Coronary artery (tissue), 2 donors: Measurements from ENCODE around the gene NEURL2.

Experiments used
- DNase-seq: peaks from one replicate; pipeline ENCODE4 v3.0.0-alpha.2; 2017; ENCODE audit warnings: low spot score
- H3K27ac ChIP-seq, 2 donors: fragments of 200-600 bp; sonication (generic); one replicate each; pipeline ENCODE4 v1.5.1; 2016 to 2019
- H3K4me3 ChIP-seq: fragments of 200-600 bp; sonication (generic); 2 replicates; pipeline ENCODE4 v1.5.1; 2016; ENCODE audit warnings: mild to moderate bottlenecking, moderate library complexity
- TF ChIP-seq, protein P1 (sequence below): fragments of 200-600 bp; sonication (generic); IDR thresholded peaks from one replicate; pipeline ENCODE4 v1.5.1; 2019; ENCODE audit warnings: antibody characterized with exemption

Gene NEURL2

GRCh38 chr20:45857882-45858216, 33.2 kb downstream of the NEURL2 start:
- no peak for DNase-seq
- Histone ChIP-seq H3K27ac (peak overlapping the region; percentile 55 to 90), H3K4me3 (peak overlapping the region; percentile 99)
- TF ChIP-seq, protein P1, sequence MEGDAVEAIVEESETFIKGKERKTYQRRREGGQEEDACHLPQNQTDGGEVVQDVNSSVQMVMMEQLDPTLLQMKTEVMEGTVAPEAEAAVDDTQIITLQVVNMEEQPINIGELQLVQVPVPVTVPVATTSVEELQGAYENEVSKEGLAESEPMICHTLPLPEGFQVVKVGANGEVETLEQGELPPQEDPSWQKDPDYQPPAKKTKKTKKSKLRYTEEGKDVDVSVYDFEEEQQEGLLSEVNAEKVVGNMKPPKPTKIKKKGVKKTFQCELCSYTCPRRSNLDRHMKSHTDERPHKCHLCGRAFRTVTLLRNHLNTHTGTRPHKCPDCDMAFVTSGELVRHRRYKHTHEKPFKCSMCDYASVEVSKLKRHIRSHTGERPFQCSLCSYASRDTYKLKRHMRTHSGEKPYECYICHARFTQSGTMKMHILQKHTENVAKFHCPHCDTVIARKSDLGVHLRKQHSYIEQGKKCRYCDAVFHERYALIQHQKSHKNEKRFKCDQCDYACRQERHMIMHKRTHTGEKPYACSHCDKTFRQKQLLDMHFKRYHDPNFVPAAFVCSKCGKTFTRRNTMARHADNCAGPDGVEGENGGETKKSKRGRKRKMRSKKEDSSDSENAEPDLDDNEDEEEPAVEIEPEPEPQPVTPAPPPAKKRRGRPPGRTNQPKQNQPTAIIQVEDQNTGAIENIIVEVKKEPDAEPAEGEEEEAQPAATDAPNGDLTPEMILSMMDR, result no peak

DNA sequence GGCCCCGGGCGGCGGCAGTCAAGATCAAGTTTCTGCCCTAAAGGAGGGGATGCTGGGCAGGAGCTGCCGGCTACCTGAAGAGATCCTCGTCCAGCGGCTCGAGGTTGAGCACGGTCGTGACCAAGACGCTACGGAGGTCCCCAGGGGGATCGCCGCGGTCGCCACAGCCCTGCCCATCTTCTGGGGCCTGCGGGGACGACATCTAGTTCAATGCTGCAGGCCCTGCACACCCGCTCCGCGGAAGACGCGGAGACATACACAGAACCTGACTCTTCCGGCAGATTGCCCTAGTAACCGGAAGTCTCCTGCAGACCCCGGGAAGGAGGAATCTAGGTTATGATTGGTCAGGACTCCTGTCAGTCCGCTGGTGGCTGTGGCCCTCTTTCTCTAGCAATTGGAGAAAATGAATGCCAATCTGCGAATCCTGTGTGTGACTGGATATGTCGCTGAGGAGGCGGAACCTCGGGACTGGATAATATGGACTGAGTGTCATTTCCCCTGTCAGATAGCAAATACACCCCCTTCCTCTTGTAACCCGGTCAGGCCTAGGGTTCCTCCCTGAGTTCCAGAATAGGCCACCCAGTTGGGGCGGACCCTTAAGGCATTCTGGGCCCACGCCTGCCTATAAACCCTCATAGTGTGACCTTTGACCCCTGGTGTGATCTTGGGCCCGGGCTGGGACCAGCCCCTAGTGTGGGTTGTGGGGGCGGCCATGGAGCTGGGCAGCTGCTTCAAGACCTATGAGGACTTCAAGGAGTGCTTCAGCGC, 33.7 kb downstream of the NEURL2 start, which contains the start of the genes ACOT8 and ZSWIM3:
Gene ACOT8 (minus strand): TSS at position 279 of the 768 bp plus-strand sequence. CDS start 77 bp downstream, at position 202.
Gene ZSWIM3 (plus strand): TSS at position 501 of the 768 bp plus-strand sequence. CDS start 212 bp downstream, at position 713.
- TF ChIP-seq, protein P1, result no peak
- Histone ChIP-seq H3K4me3 (peak within 1 kb of the TSS; percentile 99), H3K27ac (peak within 1 kb of the TSS; percentile 55 to 90)
- DNase-seq, result peak; percentile 97

GRCh38 chr20:45853484-45853883, 37.5 kb downstream of the NEURL2 start:
- H3K4me3 ChIP-seq, result no peak overlapping the region
- H3K27ac ChIP-seq, result no peak overlapping the region
- TF ChIP-seq, protein P1, result no peak
- no peak for DNase-seq

DNA sequence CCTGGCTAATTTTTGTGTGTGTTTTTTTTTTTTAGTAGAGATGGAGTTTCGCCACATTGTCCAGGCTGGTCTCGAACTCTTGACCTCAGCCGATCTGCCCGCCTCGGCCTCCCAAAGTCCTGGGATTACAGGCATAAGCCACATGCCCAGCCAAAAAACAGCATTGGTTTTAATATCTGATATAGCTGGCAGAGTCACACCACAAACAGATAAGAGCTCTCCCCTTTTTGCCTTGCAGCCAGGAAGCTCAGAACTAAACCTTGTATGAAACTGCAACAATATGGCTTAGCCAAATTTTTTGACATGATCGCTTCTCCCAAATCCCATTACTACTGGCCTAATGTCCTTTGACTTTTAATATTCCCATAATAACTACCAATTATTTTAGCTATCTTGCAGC, 38.7 kb downstream of the NEURL2 start:
- H3K27ac ChIP-seq, result no peak overlapping the region
- no peak overlapping the region for H3K4me3 ChIP-seq
- DNase-seq, result no peak
- TF ChIP-seq, protein P1, result no peak

DNA sequence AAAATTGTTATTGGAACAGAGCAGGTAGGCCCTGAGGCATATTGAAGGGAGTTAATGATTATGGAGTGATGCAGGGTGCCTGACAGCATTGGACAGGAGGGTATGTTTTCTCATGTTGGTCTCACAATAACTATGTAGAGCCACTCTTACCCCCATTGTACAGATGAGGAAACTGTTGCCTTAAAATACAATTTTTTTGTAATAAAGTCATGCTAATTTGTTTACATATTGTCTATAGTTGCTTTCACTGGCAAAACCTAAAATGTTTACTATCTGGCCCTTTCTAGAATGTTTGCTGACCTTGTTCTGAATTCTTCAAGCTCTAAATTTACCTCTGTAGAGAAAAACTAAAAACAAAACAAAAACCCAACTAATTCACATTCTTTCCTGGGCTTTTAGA, 39.5 kb downstream of the NEURL2 start:
- DNase-seq, result no peak
- H3K27ac ChIP-seq, result no peak overlapping the region
- H3K4me3 ChIP-seq, result no peak overlapping the region
- TF ChIP-seq, protein P1, result no peak

DNA sequence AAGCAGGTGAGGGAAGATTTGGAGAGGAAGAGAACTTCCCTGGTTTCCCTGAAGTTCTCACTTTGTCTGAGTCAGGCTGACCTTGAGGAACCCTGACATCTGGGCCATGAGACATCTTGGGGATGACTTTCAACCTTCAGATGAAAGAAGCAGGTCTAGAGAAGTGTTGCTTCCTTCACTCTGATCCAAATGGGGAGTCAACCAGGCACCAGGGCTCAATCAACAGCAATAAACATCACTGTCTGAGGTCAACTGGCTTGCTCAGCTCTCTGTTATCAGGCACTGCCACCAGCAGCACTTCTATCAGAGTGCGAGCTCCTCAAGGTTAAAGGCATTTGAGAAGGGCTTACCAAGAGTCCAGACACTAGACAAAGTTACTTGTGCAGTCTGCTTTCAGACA, 40.1 kb downstream of the NEURL2 start:
- H3K27ac ChIP-seq, result no peak overlapping the region
- no peak overlapping the region for H3K4me3 ChIP-seq
- TF ChIP-seq, protein P1, result no peak
- no peak for DNase-seq

- DNase-seq, result no peak
- H3K4me3 ChIP-seq, result no peak overlapping the region
- no peak overlapping the region for H3K27ac ChIP-seq
- TF ChIP-seq, protein P1, result no peak
Measured at GRCh38 chr20:45850238-45850637, 40.8 kb downstream of the NEURL2 start.
